Suppressor macrophage treated with lipopolysaccharide for 1 hour (primary cell): ENCODE measurements around the gene PLAAT3.
"Not testable (repeated sequence)": the region's sequence is repeated elsewhere in the genome, so short reads cannot be mapped to it uniquely, and the experiment has no call there.

Experiments used
- DNase-seq, 3 donors: peaks; one replicate each; pipeline ENCODE4 v3.0.0-alpha.2; 2020 to 2022

Gene PLAAT3

DNA sequence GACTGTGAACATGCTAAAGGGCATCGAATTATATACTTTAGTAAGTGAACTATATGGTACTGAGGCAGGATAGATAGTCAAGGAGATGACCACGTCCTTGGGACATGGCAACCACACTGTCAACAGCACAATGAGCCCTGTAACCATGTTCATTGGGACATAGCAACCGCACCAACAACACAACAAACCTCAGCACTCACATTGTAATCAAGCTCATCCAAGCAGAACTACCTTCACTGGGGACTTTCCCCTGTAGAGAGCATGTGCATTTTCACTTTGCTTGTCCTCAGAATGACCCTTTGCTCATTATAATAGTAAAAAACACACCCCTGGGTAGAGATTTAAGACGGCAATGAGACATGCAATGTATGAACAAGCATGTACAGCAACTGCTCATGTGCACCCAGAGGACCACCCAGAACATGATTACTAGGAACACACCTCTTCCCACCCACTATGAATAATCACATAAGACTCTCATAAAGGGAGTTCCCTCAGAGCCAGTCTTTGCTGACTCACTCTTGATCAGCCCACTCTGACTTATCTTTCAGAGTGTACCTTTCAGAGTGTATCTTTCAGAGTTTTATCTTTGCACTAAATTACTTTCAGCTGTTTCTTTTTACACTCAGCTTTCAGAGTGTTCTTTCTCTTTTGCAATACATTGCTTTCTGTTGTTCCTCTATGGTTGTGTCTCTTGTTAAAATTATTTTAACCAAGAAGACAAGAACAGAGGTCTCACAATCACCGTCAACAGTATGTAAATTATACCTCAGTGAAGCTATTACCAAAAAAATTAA lies 47.0 kb downstream of the PLAAT3 start:
- peak; percentile 76 to 88 (median 87) for DNase-seq

GRCh38 chr11:63564784-63565350 lies 49.4 kb downstream of the PLAAT3 start:
- no peak for DNase-seq

GRCh38 chr11:63564056-63564774 lies 50.0 kb downstream of the PLAAT3 start:
- no peak for DNase-seq

GRCh38 chr11:63563201-63564055 lies 50.8 kb downstream of the PLAAT3 start, which contains the start of gene PLAAT2:
Gene PLAAT2 (minus strand): TSS chr11:63563379. CDS start chr11:63563324, 55 bp downstream.
- peak in 1 of 3 donors; percentile 30 for DNase-seq

DNA sequence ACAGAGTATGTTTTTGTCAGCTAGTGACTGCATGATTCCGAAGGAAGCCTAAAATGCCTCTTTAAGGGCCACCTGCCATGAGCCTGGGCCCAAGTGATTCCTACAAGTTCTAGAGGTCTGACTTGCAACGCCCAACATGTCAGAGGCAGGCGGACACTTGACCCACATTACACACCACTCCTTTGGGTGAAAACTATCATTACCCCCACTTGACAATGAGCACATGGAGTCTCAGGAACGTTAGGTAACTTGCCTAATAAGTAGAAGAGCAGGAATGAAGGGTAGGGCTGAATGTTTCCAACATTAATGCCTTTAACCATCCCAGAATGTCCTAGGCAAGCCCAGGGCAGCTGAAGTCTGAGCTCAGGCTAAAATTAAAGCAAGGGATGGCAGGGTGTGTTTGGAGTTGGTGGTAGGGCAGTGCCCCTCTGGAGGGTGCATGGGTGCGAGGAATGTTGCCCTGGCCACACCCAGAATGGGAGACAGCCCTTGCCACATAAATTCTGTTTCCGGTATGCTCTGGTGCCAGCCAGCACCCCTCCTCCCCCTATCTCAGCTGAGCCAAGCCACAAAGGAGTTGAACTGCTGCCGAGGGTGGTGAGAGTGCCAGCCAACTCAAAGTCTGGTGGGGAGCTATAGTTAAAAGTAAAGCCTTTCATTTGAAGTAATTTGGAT lies 53.6 kb downstream of the PLAAT3 start:
- no peak for DNase-seq

- DNase-seq, result no peak
Measured at GRCh38 chr11:63558459-63559157, 55.6 kb downstream of the PLAAT3 start.

- no peak for DNase-seq
Measured at GRCh38 chr11:63557570-63557969, 56.7 kb downstream of the PLAAT3 start.

DNA sequence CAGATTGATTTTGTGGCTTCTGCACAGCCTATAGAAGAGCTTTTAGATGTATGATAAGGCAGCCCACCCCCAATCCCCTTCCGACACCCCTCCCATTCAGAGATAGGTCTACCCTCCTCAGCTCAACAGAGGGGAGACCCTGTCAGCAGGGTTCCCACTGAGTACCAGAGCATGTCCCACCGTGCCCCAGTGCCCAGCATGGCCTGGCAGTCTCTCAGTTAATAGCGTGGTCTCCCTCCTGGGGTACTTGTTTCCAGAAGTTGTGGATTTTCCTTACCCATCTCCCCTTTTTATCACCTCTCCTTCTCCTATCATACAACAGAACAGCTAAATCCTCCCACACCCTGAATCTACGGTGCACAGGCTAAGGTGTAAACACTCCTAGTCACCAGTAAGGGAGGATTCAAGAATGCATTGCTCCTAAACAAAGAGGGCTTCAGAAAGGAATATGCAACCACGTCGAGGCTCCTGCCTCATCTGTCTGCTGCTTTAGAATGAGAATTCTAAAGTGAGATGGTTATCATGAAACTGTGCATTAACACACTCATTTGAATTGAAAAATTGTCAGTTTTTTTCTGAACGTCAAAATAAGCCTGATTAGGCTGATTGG lies 57.7 kb downstream of the PLAAT3 start:
- no peak for DNase-seq

DNA sequence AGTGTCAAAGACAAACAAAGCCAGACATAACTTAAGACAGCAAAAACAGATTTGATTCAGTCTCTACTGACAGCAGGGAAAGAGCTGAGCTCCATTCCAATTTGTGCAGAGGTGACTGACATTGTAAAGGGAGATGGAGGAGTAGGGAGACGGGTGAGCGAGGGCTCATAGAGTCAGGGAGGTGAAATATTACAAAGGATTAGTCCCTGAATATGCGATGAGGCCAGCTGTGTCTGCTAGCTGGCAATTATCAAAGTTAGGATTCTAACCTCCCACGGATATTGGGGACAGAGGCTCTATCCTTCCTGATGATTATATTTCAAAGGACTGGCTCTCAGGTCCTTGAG lies 59.4 kb downstream of the PLAAT3 start:
- DNase-seq, result no peak

GRCh38 chr11:63553759-63554158 lies 60.5 kb downstream of the PLAAT3 start:
- DNase-seq, result peak in 2 of 3 donors; percentile 30 to 39

GRCh38 chr11:63552921-63553320 lies 61.3 kb downstream of the PLAAT3 start:
- DNase-seq, result no peak

- DNase-seq, result no peak
Measured at GRCh38 chr11:63551889-63552266, 62.4 kb downstream of the PLAAT3 start.

DNA sequence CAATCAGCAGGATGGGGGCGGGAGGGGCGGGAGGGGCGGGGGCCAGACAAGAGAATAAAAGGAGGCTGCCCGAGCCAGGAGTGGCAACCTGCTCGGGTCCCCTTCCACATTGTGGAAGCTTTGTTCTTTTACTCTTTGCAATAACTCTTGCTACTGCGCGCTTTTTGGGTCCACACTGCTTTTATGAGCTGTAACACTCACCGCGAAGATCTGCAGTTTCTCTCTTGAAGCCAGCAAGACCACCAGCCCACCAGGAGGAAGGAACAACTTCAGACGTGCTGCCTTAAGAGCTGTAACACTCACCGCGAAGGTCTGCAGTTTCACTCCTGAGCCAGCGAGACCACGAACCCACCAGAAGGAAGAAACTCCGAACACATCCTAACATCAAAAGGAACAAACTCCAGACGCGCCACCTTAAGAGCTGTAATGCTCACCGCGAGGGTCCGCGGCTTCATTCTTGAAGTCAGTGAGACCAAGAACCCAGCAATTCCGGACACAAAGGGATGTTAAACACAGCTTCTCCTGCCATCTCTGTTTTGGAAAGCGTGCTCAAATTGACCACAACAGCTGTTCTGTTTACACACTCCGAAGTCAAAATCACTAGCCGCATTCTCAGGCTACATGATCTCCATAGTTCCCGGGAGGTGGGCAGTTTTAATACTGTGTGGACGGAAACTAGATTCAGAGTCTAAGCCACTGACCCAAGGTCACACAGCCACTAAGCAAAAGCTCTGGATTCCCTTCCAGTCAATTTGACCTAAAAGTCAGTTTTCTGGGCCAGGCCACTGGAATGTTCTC lies 62.9 kb downstream of the PLAAT3 start:
- no peak for DNase-seq

- not testable (repeated sequence) for DNase-seq
Measured at GRCh38 chr11:63550156-63550700, 64.0 kb downstream of the PLAAT3 start.

- no peak for DNase-seq
Measured at GRCh38 chr11:63549411-63549810, 64.8 kb downstream of the PLAAT3 start.

DNA sequence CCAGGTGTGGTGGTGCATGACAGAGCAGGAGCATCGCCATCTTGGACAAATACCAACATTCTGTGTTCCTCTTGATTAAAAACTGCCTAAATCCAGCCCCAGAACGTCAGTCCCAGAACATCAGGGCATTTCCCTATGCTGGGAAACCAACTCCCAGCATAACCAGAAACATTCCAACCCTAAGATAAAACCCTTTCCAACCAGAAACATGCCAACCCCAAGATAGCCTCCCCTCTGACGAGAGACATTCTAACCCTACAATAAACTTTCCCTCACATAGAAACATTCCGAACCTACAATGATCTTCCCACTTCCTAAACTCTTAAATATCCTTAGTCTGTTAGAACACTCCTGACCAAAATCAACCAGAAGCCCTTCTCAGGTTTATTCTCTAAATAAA lies 66.1 kb downstream of the PLAAT3 start:
- no peak for DNase-seq

GRCh38 chr11:63547061-63547460 lies 67.2 kb downstream of the PLAAT3 start:
- DNase-seq, result no peak

DNA sequence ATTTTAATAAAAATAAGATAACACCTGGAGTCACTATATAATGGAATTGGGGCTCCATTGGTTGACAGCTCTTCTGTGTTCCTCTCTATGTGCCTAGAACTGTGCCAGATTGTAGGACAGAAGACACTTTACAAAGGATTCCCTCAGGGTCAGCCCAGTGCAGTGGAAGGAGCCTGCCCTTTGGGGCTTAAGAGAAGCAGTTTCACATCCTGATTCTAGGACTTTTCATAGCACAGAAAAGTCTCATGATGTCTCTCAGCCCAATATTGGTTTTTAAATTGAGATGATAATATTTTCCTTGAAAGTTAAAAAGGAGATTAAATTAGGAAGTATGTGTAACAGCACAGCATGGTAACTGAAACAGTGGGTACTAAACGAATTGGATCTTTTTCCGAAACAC lies 70.5 kb downstream of the PLAAT3 start:
- peak; percentile 33 to 47 (median 38) for DNase-seq

- DNase-seq, result not testable (repeated sequence)
Measured at GRCh38 chr11:63542506-63542905, 71.7 kb downstream of the PLAAT3 start.
